GM21825 (cell line): Measurements from ENCODE around the gene ASCC3.

ENCODE experiments used
- ATAC-seq: cut with Tn5 transposase; IDR thresholded peaks from one replicate; pipeline ENCODE4 v1.9.1; 2021; ENCODE audit warnings: mild to moderate bottlenecking, moderate library complexity; ENCODE audit not compliant: unreplicated experiment

Gene ASCC3, protein sequence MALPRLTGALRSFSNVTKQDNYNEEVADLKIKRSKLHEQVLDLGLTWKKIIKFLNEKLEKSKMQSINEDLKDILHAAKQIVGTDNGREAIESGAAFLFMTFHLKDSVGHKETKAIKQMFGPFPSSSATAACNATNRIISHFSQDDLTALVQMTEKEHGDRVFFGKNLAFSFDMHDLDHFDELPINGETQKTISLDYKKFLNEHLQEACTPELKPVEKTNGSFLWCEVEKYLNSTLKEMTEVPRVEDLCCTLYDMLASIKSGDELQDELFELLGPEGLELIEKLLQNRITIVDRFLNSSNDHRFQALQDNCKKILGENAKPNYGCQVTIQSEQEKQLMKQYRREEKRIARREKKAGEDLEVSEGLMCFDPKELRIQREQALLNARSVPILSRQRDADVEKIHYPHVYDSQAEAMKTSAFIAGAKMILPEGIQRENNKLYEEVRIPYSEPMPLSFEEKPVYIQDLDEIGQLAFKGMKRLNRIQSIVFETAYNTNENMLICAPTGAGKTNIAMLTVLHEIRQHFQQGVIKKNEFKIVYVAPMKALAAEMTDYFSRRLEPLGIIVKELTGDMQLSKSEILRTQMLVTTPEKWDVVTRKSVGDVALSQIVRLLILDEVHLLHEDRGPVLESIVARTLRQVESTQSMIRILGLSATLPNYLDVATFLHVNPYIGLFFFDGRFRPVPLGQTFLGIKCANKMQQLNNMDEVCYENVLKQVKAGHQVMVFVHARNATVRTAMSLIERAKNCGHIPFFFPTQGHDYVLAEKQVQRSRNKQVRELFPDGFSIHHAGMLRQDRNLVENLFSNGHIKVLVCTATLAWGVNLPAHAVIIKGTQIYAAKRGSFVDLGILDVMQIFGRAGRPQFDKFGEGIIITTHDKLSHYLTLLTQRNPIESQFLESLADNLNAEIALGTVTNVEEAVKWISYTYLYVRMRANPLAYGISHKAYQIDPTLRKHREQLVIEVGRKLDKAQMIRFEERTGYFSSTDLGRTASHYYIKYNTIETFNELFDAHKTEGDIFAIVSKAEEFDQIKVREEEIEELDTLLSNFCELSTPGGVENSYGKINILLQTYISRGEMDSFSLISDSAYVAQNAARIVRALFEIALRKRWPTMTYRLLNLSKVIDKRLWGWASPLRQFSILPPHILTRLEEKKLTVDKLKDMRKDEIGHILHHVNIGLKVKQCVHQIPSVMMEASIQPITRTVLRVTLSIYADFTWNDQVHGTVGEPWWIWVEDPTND (N-terminal part only)

DNA sequence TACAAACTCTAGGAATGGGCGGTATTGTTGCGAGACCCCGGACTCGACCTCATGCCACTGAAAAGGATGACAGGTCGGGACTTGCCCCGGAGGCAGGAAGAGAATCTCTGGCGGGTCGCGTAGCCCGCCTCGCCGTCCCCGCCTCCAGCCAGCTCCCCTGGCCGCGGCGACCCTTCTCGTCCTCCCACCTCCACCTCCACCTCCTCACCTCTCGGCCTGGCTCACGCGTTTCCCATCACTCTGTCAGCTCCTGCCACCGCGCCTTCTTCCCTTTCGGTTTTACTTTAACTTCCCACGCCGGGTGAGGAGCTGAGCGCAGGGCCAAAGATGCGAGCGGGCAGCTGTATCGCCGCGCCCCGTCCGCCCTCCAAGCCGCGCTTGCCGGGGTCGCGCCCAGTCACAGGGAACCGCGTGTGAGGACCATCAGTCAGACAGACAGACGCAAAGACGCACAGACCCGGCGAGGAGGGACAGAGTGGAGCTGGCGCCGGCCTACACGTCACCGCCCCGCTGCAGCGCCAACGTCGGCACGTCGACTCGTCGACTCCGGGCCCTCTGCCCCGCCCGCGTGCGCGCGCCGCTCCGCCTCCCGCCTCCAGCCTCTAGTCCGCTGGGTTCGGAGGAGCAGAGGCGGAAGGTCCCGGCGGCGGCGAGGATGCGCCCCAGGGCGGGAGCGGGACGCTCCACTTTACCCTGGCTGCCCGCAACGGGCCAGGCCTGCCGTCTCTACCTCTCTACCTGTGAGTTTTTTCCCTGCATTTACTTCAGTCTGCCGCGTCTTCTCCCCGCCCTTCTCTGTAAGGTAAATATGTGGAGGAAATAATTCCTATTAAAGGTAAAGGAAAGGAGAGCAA is at the start of gene ASCC3:
TSS of gene ASCC3 (minus strand) at position 477 of the 854 bp plus-strand sequence. CDS start 13,332 bp downstream, outside the sequence.
- peak; percentile 99 for ATAC-seq

DNA sequence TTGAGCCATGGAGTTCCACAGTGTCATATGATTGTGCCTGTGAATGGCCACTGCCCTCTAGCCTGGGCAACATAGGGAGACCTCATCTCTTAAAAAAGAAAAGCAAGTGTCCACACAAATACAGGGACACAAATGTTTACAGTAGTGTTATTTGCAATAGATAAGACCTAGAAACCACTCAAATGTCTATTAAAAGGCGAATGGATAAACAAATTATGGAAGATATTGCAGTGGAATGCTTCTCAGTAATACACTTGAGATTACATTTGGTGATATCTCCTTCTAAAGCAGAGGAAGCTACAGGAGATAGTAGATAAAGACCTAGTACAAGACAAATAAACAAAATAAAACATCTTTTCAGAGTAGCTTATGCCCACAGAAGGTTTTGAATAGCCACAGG is 44.6 kb upstream of the ASCC3 start:
- ATAC-seq: no peak

DNA sequence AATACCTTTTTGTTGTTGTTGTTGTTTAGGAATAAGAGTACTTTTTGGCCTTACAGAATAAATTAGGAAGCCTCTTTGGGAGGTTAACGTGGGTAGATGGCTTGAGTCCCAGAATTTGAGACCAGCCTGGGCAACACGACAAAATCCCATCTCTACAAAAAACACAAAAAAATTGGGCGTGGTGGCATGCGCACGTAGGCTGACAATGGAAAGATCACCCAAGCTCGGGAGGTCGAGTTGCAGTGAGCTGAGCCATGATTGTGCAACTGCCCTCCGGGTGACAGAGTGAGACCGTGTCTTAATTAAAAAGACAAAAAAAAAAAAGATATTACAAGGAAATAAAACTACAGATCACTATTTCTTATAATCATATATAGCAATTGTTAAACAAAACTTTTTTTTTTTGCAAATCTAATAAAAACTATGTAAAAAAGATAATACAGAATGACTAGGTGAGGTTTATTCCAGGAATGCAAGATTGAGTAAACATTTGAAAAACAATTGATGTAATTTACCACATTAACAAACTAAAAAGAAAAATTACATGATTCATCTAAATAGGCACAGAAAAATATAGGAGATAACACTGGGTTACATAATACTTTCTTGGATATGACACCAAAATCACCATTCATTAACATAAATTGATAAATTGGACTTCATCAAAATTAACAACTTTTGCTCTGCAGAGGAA is 43.6 kb upstream of the ASCC3 start:
- ATAC-seq: no peak

DNA sequence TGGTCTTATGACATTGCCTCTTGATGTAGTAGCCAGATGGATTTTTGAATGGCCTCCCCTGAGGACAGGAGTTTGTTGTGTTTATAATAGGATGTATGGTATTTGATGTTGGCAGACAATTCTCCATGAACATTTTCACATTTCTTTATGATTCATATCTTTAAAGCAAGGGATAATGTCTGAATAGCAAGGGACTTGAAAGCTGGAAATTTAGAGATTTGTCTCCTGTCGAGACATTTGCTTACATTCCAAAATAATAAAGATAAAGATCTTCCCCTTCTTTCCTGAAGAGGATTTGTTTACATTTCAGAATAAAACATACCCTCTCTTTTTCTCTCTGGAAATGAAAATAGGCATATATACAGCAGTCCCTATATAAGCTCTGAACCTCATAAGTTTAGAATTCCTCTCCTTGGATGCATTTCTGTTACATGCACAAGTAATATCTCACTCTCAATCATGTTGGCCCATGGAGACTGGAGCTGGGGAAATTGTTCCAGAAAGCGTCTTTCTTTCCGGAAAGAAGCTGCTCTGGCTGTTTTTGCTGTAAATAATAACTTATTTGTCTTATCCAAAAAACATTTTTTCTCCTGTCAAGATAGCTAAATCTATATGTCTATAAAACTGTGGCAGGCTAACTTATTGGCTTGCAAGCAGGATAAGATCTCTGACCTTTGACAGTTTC is 42.5 kb upstream of the ASCC3 start:
- no peak for ATAC-seq

DNA sequence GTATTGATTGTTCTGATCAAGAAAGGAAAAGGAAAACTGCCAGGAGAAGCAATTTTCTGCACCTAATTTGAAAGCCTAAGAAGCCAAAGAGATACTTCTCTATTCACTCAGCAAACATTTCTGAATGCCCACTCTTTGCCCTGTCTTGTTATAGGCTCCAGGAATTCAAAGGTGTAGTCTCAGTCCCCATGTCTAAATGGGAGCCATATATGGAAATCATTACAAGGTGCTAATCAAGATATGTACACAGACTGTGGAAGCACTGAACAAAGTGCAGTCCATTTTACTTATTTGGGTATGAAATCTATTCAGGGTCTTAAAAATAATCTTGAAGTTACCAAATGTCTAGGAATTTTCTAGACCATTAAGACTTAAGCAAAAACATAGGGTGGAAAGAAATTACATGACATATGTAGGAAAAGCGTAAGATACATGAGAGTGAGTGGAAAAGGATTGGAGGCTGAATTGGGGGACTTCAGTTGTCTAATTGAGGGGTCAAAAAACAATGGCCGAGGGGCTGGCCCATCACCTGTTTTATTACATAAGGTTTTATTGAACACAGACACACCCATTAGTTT is 39.0 kb upstream of the ASCC3 start:
- ATAC-seq: no peak

DNA sequence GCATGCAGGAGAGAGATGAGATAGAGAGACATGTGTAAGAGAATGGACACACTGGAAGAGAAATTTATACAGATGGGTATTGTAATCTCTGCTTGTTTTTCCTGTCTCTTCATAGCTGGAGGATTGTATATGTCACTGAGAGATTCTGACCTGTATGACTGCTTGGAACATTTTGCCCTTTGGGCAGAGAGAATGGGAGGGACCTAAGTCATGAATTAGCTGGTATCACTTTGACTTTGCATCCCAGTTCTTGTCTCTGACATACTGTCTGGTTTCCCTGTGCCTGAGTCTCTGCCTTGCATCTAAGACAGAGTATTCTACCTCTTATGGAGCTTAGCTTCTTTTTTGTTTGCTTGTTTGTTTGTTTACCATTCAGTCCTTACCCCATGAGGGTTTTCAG is 37.0 kb upstream of the ASCC3 start:
- no peak for ATAC-seq

DNA sequence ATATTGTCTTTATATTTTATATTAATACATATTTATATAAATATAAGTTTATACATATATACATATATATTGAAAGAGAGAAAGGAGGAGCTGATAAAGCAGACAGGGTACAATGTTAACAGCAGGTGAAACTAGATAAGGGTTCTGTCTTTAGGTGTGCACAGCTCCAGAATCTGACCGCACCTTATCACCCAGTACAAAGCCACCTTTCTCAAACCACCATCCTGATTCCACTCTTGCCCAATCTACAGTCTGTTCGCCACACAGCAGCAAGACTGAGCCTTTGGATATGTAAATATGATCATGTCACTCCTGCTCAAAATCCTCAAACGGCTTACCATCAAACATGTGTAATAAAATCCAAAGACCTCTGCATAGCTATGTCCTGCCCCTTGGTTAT is 34.7 kb upstream of the ASCC3 start:
- no peak for ATAC-seq

DNA sequence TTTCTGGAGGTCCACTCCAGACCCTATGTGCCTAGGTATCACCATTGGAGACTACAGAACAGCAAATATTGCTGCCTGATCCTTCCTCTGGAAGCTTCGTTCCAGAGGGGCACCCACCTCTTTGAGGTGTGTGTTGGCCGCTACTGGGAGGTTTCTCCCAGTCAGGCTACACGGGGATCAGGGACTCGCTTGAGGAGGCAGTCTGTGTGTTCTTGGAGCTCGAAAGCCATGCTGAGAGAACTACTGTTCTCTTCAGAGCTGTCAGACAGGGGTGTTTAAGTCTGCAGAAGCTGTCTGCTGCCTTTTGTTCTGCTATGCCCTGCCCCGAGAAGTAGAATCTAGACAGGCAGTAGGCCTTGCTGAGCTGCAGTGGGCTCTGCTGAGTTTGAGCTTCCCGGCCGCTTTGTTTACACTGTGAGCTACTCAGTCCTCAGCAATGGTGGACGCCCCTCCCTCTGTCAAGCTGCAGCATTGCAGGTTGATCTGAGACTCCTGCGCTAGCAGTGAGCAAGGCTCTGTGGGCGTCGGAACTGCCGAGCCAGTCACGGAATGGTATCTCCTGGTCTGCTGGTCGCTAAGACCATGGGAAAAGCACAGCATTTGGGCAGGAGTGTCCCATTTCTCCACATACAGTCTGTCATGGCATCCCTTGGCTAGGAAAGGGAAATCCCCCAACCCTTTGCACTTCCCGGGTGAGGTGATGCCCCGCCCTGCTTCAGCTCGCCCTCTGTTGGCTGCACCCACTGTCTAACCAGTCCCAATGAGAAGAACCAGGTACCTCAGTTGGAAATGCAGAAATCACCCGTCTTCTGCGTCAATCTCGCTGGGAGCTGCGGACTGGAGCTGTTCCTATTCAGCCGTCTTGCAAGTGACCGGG is 32.5 kb upstream of the ASCC3 start:
- ATAC-seq: no peak

DNA sequence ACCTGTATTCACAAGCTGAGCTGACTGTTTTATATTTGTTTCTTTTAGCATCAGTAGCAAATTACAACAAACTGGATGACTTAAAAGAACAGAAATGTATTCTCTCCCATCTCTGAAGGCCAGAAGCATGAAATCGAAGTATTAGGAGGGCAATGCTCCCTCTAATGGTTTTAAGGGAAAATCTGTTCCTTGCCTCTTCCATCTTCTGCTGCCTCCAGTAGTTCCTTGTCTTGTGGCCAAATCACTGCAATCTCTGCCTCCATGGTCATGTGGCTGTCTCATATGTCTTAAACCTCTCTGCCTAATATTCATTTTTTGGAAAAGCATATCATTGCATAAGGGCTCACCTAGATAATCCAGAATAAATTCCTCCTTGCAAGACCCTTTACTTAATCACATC is 25.2 kb upstream of the ASCC3 start:
- ATAC-seq: no peak

DNA sequence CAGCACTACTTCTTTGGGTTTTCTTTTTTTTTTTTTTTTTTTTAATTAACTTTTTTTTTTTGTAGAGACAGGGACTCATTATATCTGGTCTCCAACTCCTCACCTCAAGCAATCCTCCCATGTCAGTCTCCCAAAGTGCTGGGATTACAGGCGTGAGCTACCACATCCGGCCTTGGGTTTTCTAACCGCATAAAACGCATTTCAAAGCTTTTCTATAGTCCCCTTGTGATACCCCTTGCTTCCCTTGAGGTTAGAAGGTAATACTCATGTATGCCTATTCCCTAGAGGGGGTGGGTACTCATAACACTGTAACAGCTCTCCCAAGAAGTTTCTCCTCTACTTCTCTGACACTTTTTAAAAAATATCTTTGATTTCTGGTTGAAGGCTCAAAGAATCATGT is 23.9 kb upstream of the ASCC3 start:
- no peak for ATAC-seq

DNA sequence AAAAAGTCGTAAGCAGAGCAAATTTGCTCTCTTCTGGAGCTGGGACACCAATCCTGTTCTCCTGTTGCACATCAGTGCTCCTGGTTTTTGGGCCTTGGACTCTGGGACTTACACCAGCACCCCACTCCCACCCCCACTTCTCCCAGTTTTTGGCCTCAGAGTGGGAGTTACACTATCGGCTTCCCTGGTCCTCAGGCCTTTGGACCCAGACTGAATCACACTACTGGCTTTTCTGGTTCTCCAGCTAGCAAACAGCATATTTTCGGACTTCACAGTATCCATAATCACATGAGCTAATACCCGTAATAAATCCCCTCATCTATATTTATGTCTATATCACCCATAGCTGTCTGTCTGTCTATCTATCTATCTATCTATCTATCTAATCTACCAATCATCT is 23.2 kb upstream of the ASCC3 start:
- ATAC-seq: no peak

DNA sequence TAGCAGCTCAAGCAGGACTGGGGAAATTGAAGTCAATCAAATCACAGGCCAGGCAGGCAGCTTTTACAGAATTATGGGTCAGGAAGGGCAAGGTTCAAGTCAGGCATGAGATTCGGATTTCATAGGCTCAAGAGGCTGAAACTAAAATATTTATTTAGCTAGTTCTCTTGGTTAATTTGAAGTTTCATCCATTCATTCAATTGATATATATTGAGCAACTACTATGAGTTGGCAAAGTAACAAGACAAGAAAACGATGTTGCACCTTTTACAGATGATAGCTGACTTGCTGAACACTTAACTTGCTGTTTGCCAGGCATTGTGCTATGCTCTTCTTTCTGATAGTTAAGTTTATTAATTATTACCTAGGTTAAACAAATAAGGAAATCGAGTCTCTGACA is 20.5 kb upstream of the ASCC3 start:
- ATAC-seq: no peak

DNA sequence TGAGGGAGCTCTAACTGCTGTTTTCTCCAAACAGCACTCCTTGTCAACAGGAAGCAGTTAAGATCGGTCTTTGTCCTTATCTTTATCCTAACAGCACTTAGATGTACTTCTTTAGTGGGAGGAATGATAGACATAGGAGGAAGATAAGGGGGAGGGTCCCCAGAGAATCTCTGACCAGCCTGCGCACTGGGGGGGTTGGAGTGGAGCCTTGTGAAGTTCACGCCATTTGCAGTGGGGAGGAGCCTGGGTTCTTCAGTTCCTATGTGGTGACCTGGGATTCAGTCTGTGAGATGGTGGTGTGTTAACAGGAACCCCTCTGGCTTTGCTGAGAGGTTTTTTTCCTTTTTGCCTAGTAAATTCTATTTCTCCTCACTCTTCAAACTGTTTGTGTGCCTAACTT is 18.1 kb upstream of the ASCC3 start:
- no peak for ATAC-seq

DNA sequence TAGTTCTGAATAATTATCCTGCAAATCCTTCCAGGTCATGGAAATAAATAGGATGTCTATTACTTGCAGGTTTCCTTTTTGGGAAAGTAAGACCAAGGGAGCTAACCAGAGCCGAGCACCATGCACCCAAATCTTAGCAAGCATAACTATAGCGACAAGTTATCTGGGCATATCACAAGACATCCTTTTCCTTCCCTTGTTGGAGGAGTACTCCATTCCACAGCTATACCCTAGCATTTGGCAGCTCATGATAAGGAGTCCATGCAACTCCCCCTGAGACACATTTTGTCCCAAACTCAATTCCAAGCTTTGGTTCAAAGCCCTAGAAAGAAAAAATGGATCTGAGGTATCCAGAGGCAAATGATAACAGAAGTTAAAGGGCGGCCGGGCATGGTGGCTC is 16.5 kb upstream of the ASCC3 start:
- ATAC-seq: no peak

DNA sequence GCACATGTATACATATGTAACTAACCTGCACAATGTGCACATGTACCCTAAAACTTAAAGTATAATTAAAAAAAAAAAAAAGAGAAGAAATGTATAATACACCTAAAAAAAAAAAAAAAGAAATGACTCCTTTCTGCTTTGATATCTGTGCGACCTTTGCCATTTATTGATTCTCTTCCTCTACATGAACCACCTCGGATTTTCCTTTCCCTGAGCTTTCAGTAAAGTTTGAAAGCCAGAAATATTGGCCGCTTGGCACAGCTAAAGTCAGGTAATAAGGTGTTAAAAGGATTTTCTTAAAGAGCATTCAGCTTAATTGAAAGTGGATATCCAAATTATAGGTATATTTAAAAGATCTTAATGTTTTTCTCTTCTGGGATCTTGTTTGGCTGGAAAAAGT is 12.6 kb upstream of the ASCC3 start:
- no peak for ATAC-seq

DNA sequence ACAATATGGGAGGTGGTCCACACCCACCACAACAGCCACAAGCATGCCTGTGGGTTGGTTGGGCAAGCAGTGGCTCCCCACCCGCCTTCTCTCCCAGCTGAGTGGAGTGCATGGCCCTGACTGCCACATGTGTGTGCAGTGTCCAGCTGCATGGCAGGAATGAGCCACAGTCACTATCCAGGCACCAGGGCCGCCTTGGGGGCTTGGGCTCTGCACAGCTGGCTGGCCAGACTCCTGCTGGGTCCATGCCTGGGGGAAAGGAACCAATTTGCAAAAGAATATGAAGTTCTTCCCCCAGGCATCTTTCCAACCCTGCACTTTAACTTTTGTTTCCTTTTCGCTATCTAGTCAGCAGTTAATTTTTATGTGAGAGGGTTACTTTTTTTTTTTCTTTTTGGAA is 11.6 kb upstream of the ASCC3 start:
- no peak for ATAC-seq

DNA sequence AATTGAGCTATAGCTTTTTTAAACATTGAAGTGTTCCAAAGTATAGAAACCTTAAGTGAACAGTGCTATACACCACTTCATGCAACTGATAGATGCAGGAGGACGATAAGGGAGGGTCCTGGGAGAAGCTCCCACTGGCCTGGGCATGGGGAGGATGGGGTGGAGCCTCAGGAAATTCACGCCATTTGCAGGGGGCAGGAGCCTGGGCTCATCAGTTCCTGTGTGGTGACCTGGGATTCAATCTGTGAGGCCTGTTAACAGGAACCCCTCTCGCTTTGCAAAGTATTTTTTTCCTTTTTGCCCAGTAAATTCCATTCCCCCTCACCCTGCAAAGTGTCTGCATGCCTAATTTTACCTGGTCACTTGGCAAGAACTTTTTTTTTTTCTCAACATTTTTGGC is 11.0 kb upstream of the ASCC3 start:
- ATAC-seq: no peak

DNA sequence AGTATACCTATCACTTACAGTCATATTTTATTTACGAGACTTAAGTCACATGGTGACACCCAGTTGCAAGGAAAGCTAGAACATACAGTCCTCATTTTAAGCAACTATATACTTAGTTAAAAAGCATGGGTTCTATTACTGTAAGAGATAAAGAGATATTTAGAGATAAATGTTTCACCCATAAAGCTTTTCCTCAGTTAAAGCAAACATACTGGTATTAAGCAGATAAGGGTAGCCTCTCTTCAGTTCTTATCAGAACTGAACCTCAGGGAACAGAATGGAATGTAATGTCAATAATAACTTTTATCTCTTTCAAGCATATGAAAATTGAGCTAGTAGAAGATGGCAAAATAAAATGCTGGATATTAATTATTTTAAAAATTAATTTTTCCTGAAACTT is 9.9 kb upstream of the ASCC3 start:
- no peak for ATAC-seq
